Pons (tissue), 1 donor: ENCODE measurements around the gene SPON2.

Experiments used
- DNase-seq: peaks from one replicate; pipeline ENCODE4 v3.0.0-alpha.2; 2016; ENCODE audit warnings: low spot score

The SPON2 gene

DNA sequence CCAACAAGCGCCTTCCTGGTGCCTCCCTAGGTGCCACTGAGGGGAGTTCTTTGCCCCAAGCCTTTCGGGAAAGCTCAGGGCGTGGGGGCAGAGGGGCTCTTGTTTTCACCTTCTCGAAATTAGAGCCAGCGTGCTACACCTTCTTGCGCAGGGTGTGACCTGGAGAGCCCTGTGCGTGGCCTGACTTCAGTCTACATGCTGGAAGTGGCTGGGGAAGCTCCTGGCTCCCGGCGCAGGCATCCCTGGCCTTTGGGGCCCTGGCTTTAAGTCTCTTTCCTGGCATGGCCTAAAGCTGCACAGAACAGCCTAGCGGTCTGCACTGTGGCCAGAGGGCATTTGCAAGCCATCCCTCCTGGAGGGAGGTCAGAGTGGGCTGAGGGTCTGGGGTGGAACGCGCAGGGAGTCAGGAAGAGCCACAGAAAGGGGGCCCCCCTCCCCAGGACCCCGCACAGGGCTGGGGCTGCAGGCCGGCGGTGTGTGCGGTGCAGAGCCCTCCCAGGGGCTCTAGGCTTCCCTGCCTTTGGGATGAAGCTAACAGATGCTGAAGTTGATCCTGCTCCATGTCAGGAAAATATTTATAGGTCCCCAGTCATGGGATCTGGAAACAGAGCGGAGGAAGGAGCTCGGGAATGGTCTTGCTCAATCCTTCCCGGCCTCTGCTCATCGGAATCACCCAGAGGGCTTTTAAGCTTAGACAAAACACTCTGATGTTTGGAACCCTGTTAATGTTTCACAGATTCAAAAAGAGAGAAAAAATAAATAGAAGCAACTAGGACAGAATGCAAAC is 781 bp upstream of the SPON2 start:
- DNase-seq, result no peak

DNA sequence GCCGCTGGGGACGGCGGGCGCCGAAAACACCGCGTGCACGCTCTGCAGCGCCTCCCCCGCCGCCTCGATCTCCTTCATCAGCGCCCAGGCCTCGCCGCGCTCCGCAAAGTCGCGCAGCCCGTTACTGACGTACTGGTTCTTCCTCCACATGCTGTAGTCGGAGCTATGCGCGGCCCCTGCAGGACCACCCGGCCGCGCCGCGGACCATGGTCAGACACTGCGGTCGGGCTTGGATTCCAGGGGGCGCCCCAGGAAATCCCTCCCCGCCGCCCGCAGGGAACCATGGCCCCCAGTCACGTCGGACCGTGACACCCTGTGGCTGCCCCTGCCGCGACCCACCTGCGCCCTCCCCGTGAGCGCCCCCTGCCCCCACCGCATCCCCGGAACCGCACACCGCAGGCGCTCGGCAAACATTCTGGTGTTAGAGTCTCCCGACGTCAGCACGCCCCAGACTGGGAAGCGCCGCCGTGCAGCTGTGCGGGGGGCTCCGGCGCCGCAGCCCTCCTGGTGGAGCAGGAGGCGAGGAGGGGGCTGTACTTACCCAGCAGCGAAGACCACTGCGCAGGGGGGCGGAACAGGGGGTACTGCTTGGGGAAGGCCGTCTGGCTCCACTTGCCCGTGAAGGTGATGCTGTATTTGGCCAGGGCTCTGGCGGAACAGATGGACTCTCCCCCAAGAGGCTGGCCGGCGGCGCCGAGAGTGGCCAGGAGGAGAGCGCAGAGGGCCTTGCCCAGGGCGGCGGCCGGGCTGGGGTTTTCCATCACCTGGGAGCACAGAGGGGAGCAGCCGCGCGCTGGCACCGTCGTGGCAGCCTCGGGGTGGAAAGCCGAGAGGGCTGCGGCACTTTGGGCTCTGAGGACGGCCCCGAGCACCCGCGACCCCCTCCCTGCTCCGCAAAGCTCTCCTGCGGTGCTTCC is 814 bp downstream of the SPON2 start:
- no peak for DNase-seq

GRCh38 chr4:1170976-1171310 is 1.4 kb downstream of the SPON2 start:
- DNase-seq, result no peak

- no peak for DNase-seq
Observed at GRCh38 chr4:1170156-1170975, 2.0 kb downstream of the SPON2 start.

DNA sequence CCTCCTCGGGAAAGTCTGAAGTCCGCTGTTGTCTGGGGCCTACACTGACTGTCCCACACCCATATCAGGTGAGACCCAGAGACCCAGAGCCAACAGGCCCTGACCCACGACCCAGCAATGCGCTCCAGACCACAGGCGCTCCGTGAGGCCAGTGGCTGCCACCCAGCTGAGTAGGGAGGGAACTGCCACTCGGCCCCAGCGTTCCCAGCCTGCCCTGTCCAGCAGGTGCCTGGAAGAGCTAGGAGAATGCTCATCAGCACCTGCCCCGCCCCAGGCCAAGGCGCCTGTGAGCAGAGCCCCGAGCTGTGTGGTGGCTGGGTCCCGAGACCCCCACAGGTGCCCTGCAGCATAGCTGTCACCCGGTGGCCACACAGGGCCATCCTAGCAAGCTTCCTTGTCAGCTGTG is 2.7 kb downstream of the SPON2 start:
- no peak for DNase-seq

DNA sequence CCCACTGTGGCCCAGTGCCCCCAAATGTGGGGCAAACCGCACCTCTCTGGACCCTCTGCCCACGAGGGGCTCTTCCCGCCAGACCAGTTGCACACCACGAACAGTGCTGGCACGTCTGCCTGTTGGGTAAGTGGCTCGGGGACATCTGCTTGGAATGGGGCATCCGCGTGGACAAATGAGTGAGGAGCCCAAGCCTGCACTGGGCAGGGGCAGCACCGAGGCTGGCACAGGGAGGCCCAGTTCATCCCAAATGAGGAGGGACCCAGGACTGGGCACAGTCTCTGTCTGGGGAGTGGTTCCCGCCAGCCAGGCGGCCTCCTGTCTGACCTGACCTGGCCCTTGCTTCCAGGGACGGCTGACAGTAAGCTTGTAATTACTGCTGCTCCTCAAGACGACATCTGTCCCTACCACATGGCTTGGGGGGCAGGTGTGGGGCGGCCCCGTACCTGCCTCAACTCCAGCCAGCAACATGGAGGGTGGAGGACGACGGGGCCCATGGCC is 3.2 kb downstream of the SPON2 start:
- DNase-seq, result no peak

GRCh38 chr4:1168191-1169101 is 3.9 kb downstream of the SPON2 start:
- no peak for DNase-seq

GRCh38 chr4:1167244-1167949 is 5.0 kb downstream of the SPON2 start:
- peak; percentile 56 for DNase-seq

DNA sequence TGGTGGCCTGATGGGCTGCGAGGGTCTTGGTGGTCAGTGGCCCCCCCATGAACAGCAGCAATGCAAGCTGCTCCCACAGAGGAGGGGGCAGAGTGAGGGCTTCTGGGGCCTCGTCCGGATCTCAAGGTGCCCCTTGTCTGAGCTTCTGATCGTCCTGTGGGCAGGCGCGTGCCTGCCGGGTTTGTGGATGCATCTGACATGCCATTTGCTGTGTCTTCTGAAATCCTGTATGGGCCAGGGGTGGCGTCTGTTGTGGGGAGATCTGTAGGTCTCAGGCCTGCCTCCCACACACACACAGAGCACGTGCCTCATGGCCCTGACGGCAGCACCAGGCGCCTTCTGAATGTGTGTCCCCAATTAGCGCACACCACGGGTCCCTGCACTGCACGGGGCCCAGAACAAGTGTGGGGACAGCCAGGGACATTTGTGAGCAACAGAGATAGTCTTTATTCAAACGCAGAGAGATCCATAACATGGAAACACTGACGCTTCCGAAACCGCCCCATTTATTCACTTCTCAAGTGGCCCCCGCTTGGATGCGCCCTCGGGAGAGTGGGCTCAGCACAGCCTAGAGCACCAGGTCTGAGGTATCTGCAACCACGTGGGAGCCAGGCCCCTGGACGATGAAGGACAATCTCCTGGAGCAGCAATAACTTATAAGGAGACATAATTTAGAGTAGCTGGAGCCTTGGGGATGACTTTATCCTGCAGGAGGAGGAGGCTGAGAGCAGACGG is 5.7 kb downstream of the SPON2 start:
- DNase-seq, result no peak

- DNase-seq, result no peak
Observed at GRCh38 chr4:1164956-1165545, 7.3 kb downstream of the SPON2 start.

- DNase-seq, result no peak
Observed at GRCh38 chr4:1164444-1164843, 7.9 kb downstream of the SPON2 start.

- DNase-seq, result no peak
Observed at GRCh38 chr4:1164040-1164439, 8.3 kb downstream of the SPON2 start.

DNA sequence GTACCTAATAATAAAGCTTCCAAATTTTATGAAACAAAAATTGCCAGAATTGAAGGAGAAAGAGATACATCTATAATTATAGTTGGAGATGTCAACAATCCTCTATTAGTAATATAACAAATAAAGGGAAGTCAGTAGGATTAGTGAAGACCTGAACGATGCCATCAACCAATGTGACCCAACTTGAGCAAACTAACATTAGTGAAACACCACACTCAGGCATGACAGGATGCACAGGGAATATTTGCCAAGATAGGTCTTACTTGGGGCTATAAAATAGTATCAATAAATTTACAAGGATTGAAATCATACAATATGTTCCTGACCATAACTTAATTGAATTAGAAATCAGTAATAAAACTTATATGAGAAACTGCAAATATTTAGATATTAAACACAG is 12.0 kb downstream of the SPON2 start:
- no peak for DNase-seq

GRCh38 chr4:1156069-1156468 is 16.3 kb downstream of the SPON2 start:
- DNase-seq, result no peak

DNA sequence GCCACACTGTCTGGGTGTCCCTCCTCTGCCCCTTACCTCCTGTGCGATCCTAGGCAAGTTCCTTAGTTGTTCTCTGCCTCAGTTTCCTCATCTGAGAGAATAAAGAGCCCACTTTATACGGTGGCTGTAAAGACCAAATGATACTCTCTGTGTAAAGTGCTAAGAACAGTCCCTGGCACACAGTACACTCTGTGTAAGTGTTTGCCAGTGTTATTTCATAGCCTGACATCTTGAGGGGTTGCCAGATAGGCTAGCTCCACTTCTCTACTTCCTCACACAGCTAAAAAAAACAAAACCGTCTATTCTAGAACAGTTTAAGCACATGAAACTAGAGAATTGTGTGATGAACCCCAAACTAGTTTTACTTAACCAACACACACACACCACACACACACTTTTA is 17.1 kb downstream of the SPON2 start:
- DNase-seq, result peak; percentile 32

DNA sequence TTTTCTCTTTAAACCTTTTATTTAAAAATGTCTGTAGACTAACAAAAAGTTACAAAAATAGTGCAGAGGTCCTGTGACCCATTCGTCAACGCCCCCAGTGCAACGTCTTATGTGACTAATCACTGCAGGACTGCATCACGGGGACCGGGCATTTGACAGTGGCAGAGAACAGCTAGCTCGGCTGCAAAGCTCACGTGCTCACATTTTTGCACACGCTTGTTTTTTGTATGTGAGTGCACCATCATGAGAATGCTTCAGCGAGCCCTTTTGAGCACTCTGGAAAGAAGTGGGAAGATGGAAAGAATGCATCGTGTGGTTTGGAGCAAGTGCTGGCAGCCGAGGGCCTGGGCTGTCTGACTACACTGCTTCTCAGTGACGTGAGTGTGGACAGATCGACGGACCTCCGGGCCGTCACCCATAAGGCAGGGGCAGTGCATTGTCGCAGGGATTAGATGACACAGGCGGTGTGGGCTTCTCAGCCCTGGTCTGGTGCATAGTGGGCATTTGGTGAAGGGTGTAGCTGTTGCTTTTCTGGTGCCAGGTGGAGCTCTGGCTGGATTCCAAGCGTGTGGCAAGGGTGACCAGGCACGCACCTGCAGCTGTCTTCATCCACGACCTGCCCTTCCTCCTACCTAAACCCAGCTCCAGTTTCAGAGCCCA is 17.7 kb downstream of the SPON2 start:
- DNase-seq, result no peak

GRCh38 chr4:1154126-1154522 is 18.3 kb downstream of the SPON2 start:
- DNase-seq, result no peak

- no peak for DNase-seq
Observed at GRCh38 chr4:1153567-1154090, 18.8 kb downstream of the SPON2 start.

- no peak for DNase-seq
Observed at GRCh38 chr4:1152290-1152689, 20.1 kb downstream of the SPON2 start.
